WTC11 (cell line): Measurements from ENCODE around the gene NPTX1.

Source experiments
- CTCF ChIP-seq: fragments of 200-600 bp; IDR thresholded peaks from 2 replicates; pipeline ENCODE4 v1.8.0; 2022; ENCODE audit warnings: antibody characterized with exemption
- NR2C2 ChIP-seq: sonication (generic); formaldehyde crosslinking; IDR thresholded peaks from 2 replicates; pipeline ENCODE4 v1.8.0; 2022; ENCODE audit warnings: mild to moderate bottlenecking, missing genetic modification reagents
- RELA ChIP-seq: sonication (generic); formaldehyde crosslinking; IDR thresholded peaks from 2 replicates; pipeline ENCODE4 v1.8.1; 2022; ENCODE audit warnings: missing genetic modification reagents, mild to moderate bottlenecking, borderline replicate concordance
- USF2 ChIP-seq: sonication (generic); formaldehyde crosslinking; IDR thresholded peaks from 2 replicates; pipeline ENCODE4 v1.8.1; 2023; ENCODE audit warnings: mild to moderate bottlenecking, missing genetic modification reagents, moderate library complexity

DNA sequence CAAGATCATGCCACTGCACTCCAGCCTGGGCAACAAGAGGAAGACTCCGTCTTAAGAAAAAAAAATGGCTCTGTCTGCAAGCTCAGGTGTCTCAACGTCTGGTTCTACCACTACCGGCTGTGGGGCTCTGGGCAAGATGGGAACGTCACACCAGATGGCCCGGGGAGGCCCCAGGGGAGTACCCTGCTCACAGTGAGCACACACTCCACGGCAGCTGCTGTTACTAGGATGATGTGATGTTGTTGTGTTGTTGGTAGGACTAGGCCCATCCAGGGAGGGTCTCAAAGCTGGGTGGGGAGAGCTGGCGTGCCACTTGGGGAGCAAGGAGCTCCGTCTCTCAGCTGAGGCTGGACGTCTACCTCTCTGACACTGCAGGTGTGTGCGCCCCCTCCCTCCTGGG lies 9.4 kb upstream of the NPTX1 start:
- TF ChIP-seq CTCF (no peak), NR2C2 (CRISPR knock-in tag) (no peak), RELA (CRISPR knock-in tag) (no peak), USF2 (CRISPR knock-in tag) (no peak)
